Measurements from ENCODE around the gene AGPAT4. TPM values are rescaled to one million over a fixed set of nuclear protein-coding genes. Genes with fewer than 3 reads are reported as not detected.

Gene AGPAT4
- polyA plus RNA-seq, 3 donors: 6.4 to 15.8 (median 6.9) TPM

- Mint-ChIP-seq H3K9me3 (no peaks in the 10 kb centered on the region), H3K4me1 (no peaks in the 10 kb centered on the region), H3K36me3 (peaks cover 10 to 24% of the 10 kb centered on the region in 2 donors), H3K27me3 (ENCODE audit: low read depth in 3 of 3) (no peaks in the 10 kb centered on the region), H3K27ac (no peak overlapping the region), H3K4me3 (no peak overlapping the region)
- no peak overlapping the region for H3K4me3 ChIP-seq (replicated peaks in 1 of 3; ENCODE audit: low read depth in 2 of 3, low read length in 3 of 3)
- no peak overlapping the region for H2AFZ ChIP-seq (ENCODE audit: insufficient read depth, low read depth, low read length, poor library complexity, severe bottlenecking)
- no peak overlapping the region for H3K4me2 ChIP-seq (replicated peaks; ENCODE audit: extremely low read depth, low read length, poor library complexity, severe bottlenecking)
- no peak for DNase-seq
- no peaks in the 10 kb centered on the region for H3K4me1 ChIP-seq (ENCODE audit: control insufficient read depth in 1 of 2, insufficient read depth in 2 of 2, low read length in 2 of 2)
- H3K36me3 ChIP-seq (replicated peaks in 1 of 2; ENCODE audit: control insufficient read depth in 1 of 2, insufficient read depth in 2 of 2, low read length in 2 of 2): peaks cover 84 to 97% of the 10 kb centered on the region in 2 donors
- H3K79me2 ChIP-seq (ENCODE audit: insufficient read depth, low read length): no peaks in the 10 kb centered on the region
- intact Hi-C loops (cut with micrococcal nuclease): no loop called here
- WGBS (ENCODE audit: insufficient coverage): 100% methylated on average over 2 of the region's 2 CpGs
- H4K20me1 ChIP-seq (ENCODE audit: insufficient read depth, low read length): no peaks in the 10 kb centered on the region
- H3K27me3 ChIP-seq (ENCODE audit: control insufficient read depth in 2 of 2, insufficient read depth in 2 of 2, low read length in 2 of 2): no peaks in the 10 kb centered on the region
- no peaks in the 10 kb centered on the region for H3K9me3 ChIP-seq (replicated peaks in 1 of 2; ENCODE audit: control insufficient read depth in 1 of 2, insufficient read depth in 1 of 2, low read length in 2 of 2)
- no peak for TF ChIP-seq CTCF (IDR thresholded peaks at IDR 0.05)
- H3K27ac ChIP-seq (ENCODE audit: low read depth in 1 of 2, low read length in 2 of 2): peak overlapping the region in 1 of 2 donors; percentile 8
- H3K9ac ChIP-seq (ENCODE audit: insufficient read depth, low read length, poor library complexity, severe bottlenecking): no peak overlapping the region
Measured at GRCh38 chr6:161082215-161082614, 191.6 kb downstream of the AGPAT4 start.

GRCh38 chr6:161080263-161080970 lies 193.4 kb downstream of the AGPAT4 start:
- no peak overlapping the region for H3K4me3 Mint-ChIP-seq
- no peak overlapping the region for H3K27ac Mint-ChIP-seq
- no peak for TF ChIP-seq CTCF (IDR thresholded peaks at IDR 0.05)
- peaks cover 0 to 11% of the 10 kb centered on the region in 2 donors for H3K36me3 Mint-ChIP-seq
- Histone ChIP-seq H2AFZ (ENCODE audit: insufficient read depth, low read depth, low read length, poor library complexity, severe bottlenecking) (no peak overlapping the region), H4K20me1 (ENCODE audit: insufficient read depth, low read length) (no peaks in the 10 kb centered on the region), H3K79me2 (ENCODE audit: insufficient read depth, low read length) (no peaks in the 10 kb centered on the region), H3K9me3 (replicated peaks in 1 of 2; ENCODE audit: control insufficient read depth in 1 of 2, insufficient read depth in 1 of 2, low read length in 2 of 2) (no peaks in the 10 kb centered on the region), H3K9ac (ENCODE audit: insufficient read depth, low read length, poor library complexity, severe bottlenecking) (no peak overlapping the region), H3K27ac (ENCODE audit: low read depth in 1 of 2, low read length in 2 of 2) (no peak overlapping the region), H3K4me3 (replicated peaks in 1 of 3; ENCODE audit: low read depth in 2 of 3, low read length in 3 of 3) (no peak overlapping the region), H3K36me3 (replicated peaks in 1 of 2; ENCODE audit: control insufficient read depth in 1 of 2, insufficient read depth in 2 of 2, low read length in 2 of 2) (peaks cover 78 to 97% of the 10 kb centered on the region in 2 donors), H3K4me2 (replicated peaks; ENCODE audit: extremely low read depth, low read length, poor library complexity, severe bottlenecking) (no peak overlapping the region), H3K27me3 (ENCODE audit: control insufficient read depth in 2 of 2, insufficient read depth in 2 of 2, low read length in 2 of 2) (no peaks in the 10 kb centered on the region), H3K4me1 (ENCODE audit: control insufficient read depth in 1 of 2, insufficient read depth in 2 of 2, low read length in 2 of 2) (no peaks in the 10 kb centered on the region)
- 100% methylated on average over 4 of the region's 12 CpGs for WGBS (ENCODE audit: insufficient coverage)
- H3K9me3 Mint-ChIP-seq: no peaks in the 10 kb centered on the region
- H3K4me1 Mint-ChIP-seq: no peaks in the 10 kb centered on the region
- H3K27me3 Mint-ChIP-seq (ENCODE audit: low read depth in 3 of 3): no peaks in the 10 kb centered on the region
- intact Hi-C loops (cut with micrococcal nuclease): no loop called here
- DNase-seq: no peak
